HG02981 (cell line): ENCODE data around the gene ZNF488.

ENCODE experiments used
- ATAC-seq: cut with Tn5 transposase; IDR thresholded peaks from one replicate; pipeline ENCODE4 v1.9.1; 2021; ENCODE audit warnings: mild to moderate bottlenecking, moderate library complexity; ENCODE audit not compliant: unreplicated experiment

ZNF488 gene

DNA sequence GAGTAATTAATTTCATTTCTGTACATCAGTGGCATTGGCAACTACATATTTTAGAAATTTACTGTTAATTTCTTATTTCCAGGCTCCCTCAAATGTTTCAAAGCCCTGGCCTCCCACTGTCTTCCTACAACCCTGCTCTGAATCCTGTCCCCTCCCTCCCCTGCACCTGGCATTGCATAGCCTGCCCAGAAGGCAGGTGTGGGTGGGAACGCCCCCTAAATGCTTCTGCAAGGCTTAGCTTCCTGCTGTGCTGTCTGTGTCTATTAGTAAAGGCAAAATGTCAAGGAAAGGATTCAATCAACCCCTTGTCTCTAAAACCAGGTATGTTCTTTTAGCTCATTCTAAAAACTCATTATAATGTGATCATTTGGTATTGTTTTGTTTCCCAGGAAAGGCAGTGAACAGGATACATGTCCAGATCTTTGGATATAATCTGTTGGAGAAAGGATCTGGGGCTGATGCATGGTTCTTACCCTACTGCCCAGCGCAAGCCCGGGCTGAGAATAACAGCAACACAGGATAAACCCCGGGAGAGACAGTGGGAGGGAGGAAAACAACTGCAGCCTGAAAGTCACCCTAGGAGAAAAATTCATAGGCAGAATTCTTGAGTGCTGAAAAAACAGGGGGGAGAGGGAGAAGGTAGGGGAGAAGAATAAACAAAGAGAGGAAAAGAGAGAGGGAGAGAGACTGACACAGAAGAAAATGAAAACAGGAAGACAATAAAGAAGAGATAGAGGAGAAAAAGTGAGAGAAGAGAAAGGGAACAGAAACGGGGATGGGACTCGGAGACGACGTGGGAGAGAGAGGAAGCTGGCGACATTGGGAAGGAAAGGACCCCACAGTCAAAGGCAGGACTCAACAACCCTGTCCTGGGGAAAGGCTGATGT lies 589 bp downstream of the ZNF488 start:
- ATAC-seq = no peak

DNA sequence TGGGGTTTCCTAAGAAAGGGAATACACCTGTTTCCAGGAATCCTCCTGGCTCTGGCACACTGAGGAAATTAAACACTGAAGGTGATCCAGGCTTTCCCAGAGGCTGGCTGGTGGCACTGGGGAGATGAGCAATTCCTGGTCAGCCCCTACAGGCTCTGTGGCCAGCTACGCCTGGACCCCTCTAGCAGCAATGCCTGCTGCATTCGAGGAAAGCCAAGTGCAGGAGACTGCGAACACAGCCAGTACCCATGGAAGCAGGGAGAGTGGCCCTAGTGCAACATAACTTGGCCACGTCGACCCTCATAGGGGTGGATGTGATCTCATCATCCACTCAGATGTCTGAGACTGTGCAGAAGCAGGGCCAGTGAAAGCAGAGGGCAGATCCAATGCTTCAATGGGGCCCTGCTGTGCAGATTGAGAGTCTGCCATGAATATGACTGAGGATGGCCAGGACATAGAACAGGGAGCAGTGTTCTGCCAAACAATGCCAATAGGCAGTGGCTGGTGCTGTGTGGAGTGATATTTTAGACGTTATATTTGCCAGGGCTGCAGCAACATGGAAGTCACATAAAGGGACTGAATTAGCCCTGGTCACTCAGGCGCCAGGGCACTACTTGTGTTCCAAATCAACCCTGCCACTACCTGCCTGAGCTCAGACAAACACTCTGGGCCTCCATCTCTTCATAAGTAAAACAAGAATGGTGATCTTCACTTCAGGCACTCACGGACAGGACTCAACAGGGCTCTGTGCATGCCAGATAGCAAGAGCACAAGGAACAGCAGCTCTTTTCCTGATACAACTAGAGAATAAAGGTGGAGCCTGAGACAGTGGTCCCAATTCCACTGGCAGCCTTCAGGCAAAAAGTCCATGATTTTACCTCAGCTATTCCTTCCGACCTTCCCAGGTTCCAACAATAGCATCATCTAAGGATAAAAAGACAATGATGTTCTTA lies 2.4 kb downstream of the ZNF488 start:
- ATAC-seq = no peak

GRCh38 chr10:47381103-47381395 lies 3.0 kb downstream of the ZNF488 start:
- ATAC-seq = no peak

- ATAC-seq = no peak
These were observed 3.6 kb downstream of the ZNF488 start for GRCh38 chr10:47380341-47381102.

DNA sequence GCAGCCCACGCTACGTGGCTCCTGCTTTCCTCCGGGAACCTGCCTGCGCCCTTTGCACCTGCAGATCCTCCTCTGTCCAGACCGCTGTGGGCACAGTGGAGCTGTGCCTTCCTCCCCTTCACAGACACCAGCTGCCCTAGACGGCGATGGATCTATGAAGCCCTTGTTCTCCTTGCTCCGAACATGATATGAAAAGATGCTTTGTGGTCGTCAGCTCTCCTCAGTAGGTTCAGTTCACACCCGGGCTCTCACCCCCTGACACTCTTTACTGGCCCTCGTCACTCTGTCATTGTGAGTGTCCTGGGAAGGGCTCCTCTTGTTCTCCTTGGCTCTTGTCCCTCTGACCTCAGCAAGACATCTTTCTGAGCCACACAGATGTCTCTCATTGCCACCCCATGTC lies 4.2 kb downstream of the ZNF488 start:
- ATAC-seq = no peak

DNA sequence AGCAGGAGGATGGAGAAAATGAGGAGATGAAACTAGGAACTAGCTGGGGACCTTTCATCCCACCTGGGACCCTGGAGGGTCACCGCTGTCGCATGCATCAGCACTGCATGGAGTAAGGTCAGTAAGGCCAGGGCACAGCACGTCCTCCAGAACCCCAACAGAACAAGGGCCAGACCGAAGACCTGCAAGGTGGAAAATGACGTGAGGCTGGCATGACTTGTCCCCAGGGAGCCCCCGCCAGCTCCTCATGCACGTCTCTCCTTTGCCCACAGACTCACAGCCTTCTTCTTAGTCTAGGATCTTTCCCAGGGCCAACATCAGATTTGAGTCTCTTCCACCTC lies 4.7 kb downstream of the ZNF488 start:
- no peak for ATAC-seq

- no peak for ATAC-seq
These were observed 5.3 kb downstream of the ZNF488 start for GRCh38 chr10:47378606-47379444.

- ATAC-seq = no peak
These were observed 5.9 kb downstream of the ZNF488 start for GRCh38 chr10:47378183-47378510.

GRCh38 chr10:47376522-47377220 lies 7.4 kb downstream of the ZNF488 start:
- ATAC-seq = no peak

DNA sequence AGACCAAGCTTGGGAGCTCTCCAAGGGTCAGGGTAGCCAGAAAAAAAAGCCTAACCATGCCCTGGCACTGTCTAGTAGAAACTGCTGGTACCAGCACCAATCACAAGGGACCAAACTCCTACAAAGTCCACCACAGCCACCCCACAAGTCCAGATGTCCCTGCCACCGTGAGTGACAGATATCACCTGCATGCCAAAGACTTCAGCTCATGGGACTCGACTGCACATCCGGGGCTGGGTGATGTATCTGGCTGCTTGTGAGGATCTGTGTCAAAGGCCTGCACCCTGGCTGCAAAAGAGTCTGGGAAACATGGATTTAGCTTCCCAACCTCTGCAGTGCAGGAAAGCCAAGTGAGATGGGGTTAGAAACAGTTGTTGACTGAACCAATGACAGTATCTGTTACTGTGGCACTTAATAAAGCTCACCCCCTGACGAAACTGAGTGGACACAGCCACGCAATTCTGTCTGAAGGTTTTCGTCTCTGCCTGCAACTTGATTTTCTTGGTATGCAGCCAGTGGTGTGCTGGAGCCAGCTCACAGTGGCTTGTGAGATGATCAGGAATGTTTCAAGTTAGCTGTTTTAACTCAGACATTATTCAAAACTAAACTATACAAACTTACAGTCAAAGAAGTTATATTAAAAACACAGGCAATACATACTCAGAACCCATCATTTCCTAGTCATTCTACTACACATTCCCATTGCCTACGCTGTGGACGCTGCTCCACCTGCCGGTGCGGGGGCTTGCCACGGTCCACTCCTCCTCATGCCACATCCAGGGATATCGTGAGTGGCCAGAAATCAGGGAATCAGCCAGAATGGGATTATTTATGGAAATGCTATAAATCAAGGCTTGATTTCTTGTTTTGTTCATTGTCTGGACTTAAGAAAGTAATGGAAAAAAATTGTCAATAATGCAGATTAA lies 9.2 kb downstream of the ZNF488 start:
- no peak for ATAC-seq

- ATAC-seq = no peak
These were observed 11.4 kb downstream of the ZNF488 start for GRCh38 chr10:47372726-47373125.

DNA sequence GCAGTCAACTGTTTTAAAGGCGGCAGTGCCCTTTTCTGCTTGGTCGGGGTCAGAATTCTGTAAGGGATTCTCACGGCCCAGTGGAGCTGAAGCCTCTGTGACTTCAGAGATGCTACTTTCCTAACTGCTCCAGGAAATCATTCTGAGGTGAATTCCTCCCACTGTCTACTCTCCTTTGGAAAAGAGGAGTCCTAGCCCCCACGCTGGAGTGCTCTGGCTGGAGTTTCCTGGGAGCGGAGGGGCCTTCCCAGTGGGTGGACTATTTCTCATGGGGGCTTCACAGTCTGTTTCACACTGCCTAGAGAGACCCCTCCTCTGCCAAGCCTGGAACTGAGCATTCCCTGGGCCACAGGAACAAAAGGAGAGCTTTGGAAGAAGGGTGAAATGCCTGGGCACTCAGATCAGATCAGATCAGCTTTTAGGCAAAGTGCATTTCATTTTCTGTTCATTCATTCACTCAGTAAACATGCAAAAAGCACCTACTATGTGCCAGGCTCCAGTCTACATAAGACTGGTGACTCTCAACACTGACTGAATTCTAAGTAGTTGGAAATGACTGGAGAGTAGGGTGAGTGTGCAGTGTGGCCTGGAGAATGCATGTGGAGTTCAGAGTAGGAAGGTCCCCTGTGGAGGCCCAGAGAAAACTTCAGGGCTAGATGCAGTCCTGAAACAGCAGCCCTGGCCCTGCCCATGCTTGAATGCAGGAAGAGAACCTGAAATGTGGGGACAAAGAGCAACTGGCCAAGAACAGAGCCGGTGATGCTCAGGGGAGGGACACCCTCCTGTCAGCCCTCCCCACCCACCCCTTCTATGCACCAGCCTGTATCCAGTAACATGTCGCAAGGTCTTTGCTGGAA lies 12.2 kb downstream of the ZNF488 start:
- no peak for ATAC-seq

DNA sequence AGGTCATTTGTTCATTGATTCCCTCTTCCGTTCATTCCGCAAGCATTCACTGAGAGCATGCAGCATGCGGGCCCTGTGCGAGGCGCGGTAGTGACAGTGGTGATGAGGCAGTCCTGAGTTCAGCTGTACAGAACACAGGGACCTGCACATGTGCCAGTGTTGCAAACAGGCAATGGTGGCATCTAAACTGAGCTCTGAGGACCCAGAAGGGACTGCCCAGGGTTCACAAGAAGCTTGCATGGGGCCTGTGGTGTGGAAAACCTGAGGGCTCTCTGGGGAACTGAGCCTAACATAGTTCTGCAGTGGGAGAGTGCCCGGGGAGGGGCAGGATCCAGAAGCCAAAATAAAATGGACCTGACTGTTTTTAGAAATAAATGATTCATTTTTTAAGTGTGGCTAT lies 13.2 kb downstream of the ZNF488 start:
- ATAC-seq = no peak

DNA sequence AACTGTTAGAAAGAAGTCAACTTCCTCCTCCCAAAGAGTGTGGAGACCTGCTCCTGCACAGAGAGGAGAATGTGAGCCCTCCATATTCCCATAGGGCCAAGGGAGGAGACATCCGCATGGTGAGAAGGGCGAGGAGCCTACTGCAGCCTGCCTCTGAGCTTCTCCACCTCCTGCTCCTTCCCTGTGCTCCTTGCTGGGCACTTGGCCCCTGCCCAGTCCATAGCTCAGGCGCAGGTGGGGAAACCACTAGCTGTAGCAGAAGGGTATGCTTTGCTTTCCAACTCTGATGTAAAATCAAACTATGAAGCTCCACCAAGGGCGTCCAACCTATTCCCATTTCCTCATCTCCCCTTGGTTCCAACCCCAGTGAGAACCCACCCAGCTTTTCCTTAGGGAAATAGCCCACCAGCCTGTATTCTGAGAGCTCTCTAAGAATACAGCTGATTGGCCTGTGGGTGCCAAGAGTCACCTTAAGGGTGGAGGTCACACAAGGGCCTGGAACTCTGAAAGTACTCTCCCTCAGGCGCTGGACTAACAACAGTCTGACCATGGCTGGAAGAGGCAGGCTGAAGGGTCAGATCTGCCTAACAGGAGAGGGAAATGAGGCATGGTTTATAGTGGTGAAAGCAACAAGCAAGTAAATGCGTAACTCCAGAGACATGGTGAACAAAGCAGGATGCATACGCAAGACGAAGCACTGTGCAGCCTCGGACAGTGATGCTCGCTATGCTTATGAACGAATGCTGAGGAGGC lies 13.9 kb downstream of the ZNF488 start:
- no peak for ATAC-seq

- no peak for ATAC-seq
These were observed 14.7 kb downstream of the ZNF488 start for GRCh38 chr10:47369251-47369894.

- no peak for ATAC-seq
These were observed 15.5 kb downstream of the ZNF488 start for GRCh38 chr10:47368431-47369180.
